IPS-15b (cell line): Measurements from ENCODE around the gene TBC1D3B.
"Not testable (repeated sequence)": the region's sequence is repeated elsewhere in the genome, so short reads cannot be mapped to it uniquely, and the experiment has no call there.

Experiments
- H3K27me3 ChIP-seq: one replicate; pipeline ENCODE4 v1.6.1; 2013; ENCODE audit warnings: low read length; ENCODE audit not compliant: control insufficient read depth, insufficient read depth
- H3K36me3 ChIP-seq: one replicate; pipeline ENCODE4 v1.6.1; 2013; ENCODE audit warnings: low read length; ENCODE audit not compliant: control insufficient read depth, insufficient read depth
- H3K4me1 ChIP-seq: one replicate; pipeline ENCODE4 v1.6.1; 2013; ENCODE audit warnings: mild to moderate bottlenecking, low read length; ENCODE audit not compliant: control insufficient read depth, insufficient read depth
- H3K4me3 ChIP-seq: one replicate; pipeline ENCODE4 v1.5.1; 2013; ENCODE audit warnings: low read depth, low read length
- H3K9ac ChIP-seq: one replicate; pipeline ENCODE4 v1.6.1; 2013; ENCODE audit warnings: low read depth, mild to moderate bottlenecking, low read length
- H3K9me3 ChIP-seq: one replicate; pipeline ENCODE4 v1.6.1; 2013; ENCODE audit warnings: mild to moderate bottlenecking, low read length; ENCODE audit not compliant: control insufficient read depth, insufficient read depth

Gene TBC1D3B

DNA sequence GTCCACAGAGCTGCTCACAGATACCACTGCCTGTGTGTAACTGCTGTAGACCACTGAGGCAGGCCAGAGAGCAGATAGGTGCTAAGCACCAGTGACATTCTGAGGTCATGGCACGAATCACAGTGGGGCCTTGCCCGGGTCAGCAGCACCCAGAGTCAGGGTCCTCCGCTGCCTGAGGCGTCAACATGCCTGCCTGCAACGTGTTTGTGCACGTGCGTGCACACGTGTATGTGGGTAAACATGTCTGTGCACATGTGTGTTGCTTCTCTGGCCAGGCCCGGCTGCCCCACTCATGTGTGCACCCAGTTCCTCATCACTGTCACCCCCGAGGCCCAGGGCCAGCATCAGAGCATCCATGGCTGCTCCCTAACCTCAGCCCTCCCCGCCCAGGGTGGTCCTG, at the start of gene TBC1D3B:
TBC1D3B (minus strand) TSS at position 101 of the 400 bp plus-strand sequence. CDS start 1,586 bp downstream, outside the sequence.
- H3K9me3 ChIP-seq, H3K4me1 ChIP-seq, H3K27me3 ChIP-seq, H3K36me3 ChIP-seq, H3K4me3 ChIP-seq, H3K9ac ChIP-seq: not testable (repeated sequence)

- not testable (repeated sequence) for H3K4me1 ChIP-seq, H3K36me3 ChIP-seq
Observed at GRCh38 chr17:36222967-36223366, 46.5 kb upstream of the TBC1D3B start.

DNA sequence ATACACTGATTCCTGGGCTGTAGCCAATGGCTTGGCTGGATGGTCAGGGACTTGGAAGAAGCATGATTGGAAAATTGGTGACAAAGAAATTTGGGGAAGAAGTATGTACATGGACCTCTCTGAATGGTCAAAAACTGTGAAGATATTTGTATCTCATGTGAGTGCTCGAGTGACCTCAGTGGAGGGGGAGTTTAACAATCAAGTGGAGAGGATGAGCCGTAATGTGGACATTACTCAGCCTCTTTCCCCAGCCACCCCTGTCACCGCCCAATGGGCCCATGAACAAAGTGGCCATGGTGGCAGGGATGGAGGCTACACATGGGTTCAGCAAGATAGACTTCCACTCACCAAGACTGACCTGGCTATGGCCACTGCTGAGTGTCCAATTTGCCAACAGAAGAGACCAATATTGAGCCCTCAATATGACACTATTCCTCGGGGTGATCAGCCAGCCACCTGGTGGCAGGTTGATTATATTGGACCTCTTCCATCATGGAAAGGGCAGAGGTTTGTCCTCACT, 45.2 kb upstream of the TBC1D3B start:
- H3K9me3 ChIP-seq, H3K27me3 ChIP-seq, H3K4me1 ChIP-seq, H3K9ac ChIP-seq, H3K36me3 ChIP-seq, H3K4me3 ChIP-seq: not testable (repeated sequence)

More at GRCh38 chr17:36222967-36223366, 46.5 kb upstream of the TBC1D3B start:
- H3K4me3 ChIP-seq, H3K9ac ChIP-seq, H3K9me3 ChIP-seq, H3K27me3 ChIP-seq: not testable (repeated sequence)

GRCh38 chr17:36220737-36221580, 44.5 kb upstream of the TBC1D3B start:
- H3K36me3 ChIP-seq, H3K4me3 ChIP-seq, H3K4me1 ChIP-seq, H3K9ac ChIP-seq, H3K9me3 ChIP-seq, H3K27me3 ChIP-seq: not testable (repeated sequence)

DNA sequence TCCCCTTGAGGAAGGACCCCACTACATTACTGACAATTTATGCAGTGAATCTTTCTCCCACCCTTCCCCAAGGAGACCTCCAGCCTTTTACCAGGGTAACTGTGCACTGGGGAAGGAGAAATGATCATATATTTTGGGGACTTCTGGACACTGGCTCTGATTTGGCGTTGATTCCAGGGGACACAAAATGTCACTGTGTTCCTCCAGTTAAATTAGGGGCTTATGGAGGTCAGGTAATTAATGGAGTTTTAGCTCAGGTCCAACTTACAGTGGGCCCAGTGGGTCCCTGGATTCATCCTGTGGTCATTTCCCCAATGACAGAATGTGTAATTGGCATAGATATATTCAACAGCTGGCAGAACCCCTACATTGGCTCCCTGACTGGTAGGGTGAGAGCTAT, 43.1 kb upstream of the TBC1D3B start:
- H3K36me3 ChIP-seq, H3K4me1 ChIP-seq, H3K9me3 ChIP-seq, H3K9ac ChIP-seq, H3K27me3 ChIP-seq, H3K4me3 ChIP-seq: not testable (repeated sequence)

- not testable (repeated sequence) for H3K4me3 ChIP-seq, H3K36me3 ChIP-seq, H3K27me3 ChIP-seq, H3K9me3 ChIP-seq, H3K9ac ChIP-seq, H3K4me1 ChIP-seq
Observed at GRCh38 chr17:36215406-36216308, 39.2 kb upstream of the TBC1D3B start.

DNA sequence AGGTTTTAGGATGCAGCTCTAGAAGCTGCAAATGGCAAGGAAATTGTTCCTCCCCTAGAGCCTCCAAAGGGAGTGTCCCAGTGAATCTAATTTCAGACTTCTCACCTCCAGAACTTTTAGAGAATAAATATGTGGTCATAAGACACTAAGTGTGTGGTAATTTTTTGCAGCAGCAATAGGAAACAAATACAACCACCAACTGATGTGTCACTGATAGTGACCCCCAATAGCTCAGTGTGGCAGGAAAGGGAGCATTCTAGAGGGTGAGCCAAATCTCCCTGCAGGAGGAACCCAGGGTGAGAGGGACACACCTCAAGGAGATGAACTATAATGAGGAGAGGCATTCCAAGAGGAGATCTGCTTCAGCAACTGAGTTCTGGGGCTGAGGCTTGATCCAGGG, 38.5 kb upstream of the TBC1D3B start:
- no peaks in the 10 kb centered on the region for H3K4me1 ChIP-seq
- H3K27me3 ChIP-seq: no peaks in the 10 kb centered on the region
- no peaks in the 10 kb centered on the region for H3K9me3 ChIP-seq
- no peaks in the 10 kb centered on the region for H3K36me3 ChIP-seq
- H3K4me3 ChIP-seq: no peak overlapping the region
- no peak overlapping the region for H3K9ac ChIP-seq

DNA sequence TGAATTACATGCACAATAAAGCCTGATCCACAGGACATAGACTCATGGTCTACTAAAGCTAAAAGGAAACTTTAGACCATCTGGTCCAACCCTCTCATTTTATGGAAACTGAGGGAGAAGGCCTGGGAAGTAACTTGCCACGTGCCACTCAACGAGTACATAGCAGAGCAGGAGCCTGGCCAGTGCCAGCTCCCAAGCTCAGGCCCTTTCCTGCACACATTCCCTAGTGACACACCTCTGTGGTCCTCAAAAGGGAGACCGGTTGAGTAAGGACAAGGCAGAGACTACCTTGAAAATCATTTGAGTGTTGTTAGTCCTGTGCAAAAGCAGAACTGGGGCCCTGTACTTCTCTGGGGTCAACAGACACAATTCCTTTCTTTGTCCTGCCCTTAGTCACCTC, 37.3 kb upstream of the TBC1D3B start:
- no peaks in the 10 kb centered on the region for H3K27me3 ChIP-seq
- no peak overlapping the region for H3K4me3 ChIP-seq
- no peak overlapping the region for H3K9ac ChIP-seq
- no peaks in the 10 kb centered on the region for H3K4me1 ChIP-seq
- no peaks in the 10 kb centered on the region for H3K9me3 ChIP-seq
- H3K36me3 ChIP-seq: no peaks in the 10 kb centered on the region

- no peaks in the 10 kb centered on the region for H3K4me1 ChIP-seq
Observed at GRCh38 chr17:36212966-36213365, 36.5 kb upstream of the TBC1D3B start.

GRCh38 chr17:36212272-36212605, 35.8 kb upstream of the TBC1D3B start:
- Histone ChIP-seq H3K36me3 (no peaks in the 10 kb centered on the region), H3K4me3 (no peak overlapping the region), H3K9ac (no peak overlapping the region), H3K27me3 (no peaks in the 10 kb centered on the region), H3K4me1 (no peaks in the 10 kb centered on the region), H3K9me3 (no peaks in the 10 kb centered on the region)

More at GRCh38 chr17:36212966-36213365, 36.5 kb upstream of the TBC1D3B start:
- Histone ChIP-seq H3K4me3 (no peak overlapping the region), H3K27me3 (no peaks in the 10 kb centered on the region), H3K36me3 (no peaks in the 10 kb centered on the region), H3K9ac (no peak overlapping the region), H3K9me3 (no peaks in the 10 kb centered on the region)

DNA sequence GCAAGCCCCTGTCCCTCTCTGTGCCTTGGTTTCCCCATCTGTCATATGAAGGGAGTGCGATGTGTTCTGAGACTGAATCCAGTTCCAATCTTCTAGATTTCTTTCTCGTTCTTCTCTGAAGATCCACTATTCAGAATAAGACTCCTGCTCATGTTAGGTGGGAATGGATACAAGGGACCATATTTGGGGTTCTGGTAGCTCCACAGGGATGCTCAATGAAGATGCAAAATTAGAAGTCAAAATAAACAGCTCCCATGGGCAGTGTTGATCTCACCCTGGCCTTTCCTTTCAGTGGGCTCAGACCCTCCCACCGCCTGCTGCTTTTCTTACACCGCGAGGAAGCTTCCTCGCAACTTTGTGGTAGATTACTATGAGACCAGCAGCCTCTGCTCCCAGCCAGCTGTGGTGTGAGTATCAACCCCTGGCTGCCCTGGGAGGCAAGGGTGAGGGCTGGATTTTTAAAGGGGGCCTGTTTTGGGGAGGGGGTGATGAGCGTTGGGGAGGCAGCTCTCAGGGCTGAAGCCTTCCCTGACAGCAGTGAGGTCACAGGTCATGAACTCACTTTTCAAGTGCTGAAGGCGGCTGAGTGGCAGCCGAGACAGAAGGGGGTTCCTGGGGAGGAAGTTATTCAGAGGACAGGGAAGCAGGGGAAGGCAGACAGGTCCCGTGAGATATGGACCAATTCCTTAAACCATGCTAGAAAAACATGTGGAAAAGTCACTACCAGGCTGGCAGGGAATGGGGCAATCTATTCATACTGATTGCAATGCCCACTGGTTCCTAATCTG, 35.2 kb upstream of the TBC1D3B start:
- not testable (repeated sequence) for H3K4me3 ChIP-seq, H3K9ac ChIP-seq, H3K36me3 ChIP-seq, H3K9me3 ChIP-seq, H3K4me1 ChIP-seq, H3K27me3 ChIP-seq
